OCI-LY1 (cell line): ENCODE results near the gene STRIP2.

Source experiments
- CTCF ChIP-seq: fragments of 200-600 bp; sonication (generic), shearing (Covaris generic); IDR thresholded peaks from 2 replicates; pipeline ENCODE4 v1.5.1; 2017; ENCODE audit warnings: mild to moderate bottlenecking, antibody characterized with exemption, low read length, moderate library complexity, mixed read lengths
- EZH2 ChIP-seq: fragments of 200-600 bp; sonication (generic), shearing (Covaris generic); IDR thresholded peaks from 2 replicates; pipeline ENCODE4 v1.8.0; 2017; ENCODE audit warnings: borderline replicate concordance, mixed run types, mild to moderate bottlenecking, antibody characterized with exemption, low read length, moderate library complexity, mixed read lengths

- TF ChIP-seq CTCF, result no peak
- no peak for TF ChIP-seq EZH2
Observed at GRCh38 chr7:129423700-129424410, 10.4 kb upstream of the STRIP2 start.
